Neural cell (in vitro differentiated cells): Measurements from ENCODE around the gene ATP2A2. TPM values are rescaled to one million over a fixed set of nuclear protein-coding genes. Genes with fewer than 3 reads are reported as not detected.

Experiments used
- H2AFZ ChIP-seq: fragments of 200-600, 300-800 bp; sonication (generic), shearing (Covaris generic); 2 replicates; pipeline ENCODE4 v1.6.0; 2014; ENCODE audit warnings: low read depth, mild to moderate bottlenecking, antibody characterized with exemption, low read length, moderate library complexity
- H3F3A ChIP-seq: fragments of 200-600 bp; shearing (Covaris generic); 2 replicates; pipeline ENCODE4 v1.6.1; 2016; ENCODE audit warnings: mild to moderate bottlenecking, moderate library complexity, mixed read lengths, antibody characterized with exemption, low read length; ENCODE audit not compliant: insufficient read depth, poor library complexity, severe bottlenecking
- H3K27ac ChIP-seq: fragments of 200-600, 300-800 bp; sonication (generic), shearing (Covaris generic); 2 replicates; pipeline ENCODE4 v1.5.1; 2014; ENCODE audit warnings: mild to moderate bottlenecking, low read length, moderate library complexity
- H3K27me3 ChIP-seq: fragments of 300-800, 200-600 bp; sonication (generic), shearing (Covaris generic); 2 replicates; pipeline ENCODE4 v1.6.0; 2014; ENCODE audit warnings: mild to moderate bottlenecking, low read depth, low read length, moderate library complexity; ENCODE audit not compliant: insufficient read depth
- H3K36me3 ChIP-seq: fragments of 300-800, 200-600 bp; sonication (generic), shearing (Covaris generic); 2 replicates; pipeline ENCODE4 v1.5.1; 2014; ENCODE audit warnings: mild to moderate bottlenecking, antibody characterized with exemption, low read length, moderate library complexity; ENCODE audit not compliant: insufficient read depth
- H3K4me2 ChIP-seq: fragments of 300-800, 200-600 bp; sonication (generic), shearing (Covaris generic); 2 replicates; pipeline ENCODE4 v1.6.0; 2014; ENCODE audit warnings: mild to moderate bottlenecking, low read length
- H3K4me3 ChIP-seq: fragments of 300-800, 200-600 bp; sonication (generic), shearing (Covaris generic); 2 replicates; pipeline ENCODE4 v1.5.1; 2014; ENCODE audit warnings: mild to moderate bottlenecking, low read length, moderate library complexity
- H3K79me2 ChIP-seq: fragments of 200-600 bp; shearing (Covaris generic); replicated peaks from 2 replicates; pipeline ENCODE4 v1.6.0; 2014; ENCODE audit warnings: mild to moderate bottlenecking, low read length, moderate library complexity; ENCODE audit not compliant: insufficient read depth
- H3K9ac ChIP-seq: fragments of 300-800, 200-600 bp; sonication (generic), shearing (Covaris generic); 2 replicates; pipeline ENCODE4 v1.6.1; 2016; ENCODE audit warnings: mild to moderate bottlenecking, low read length, mixed read lengths
- H3K9me2 ChIP-seq: fragments of 200-600 bp; shearing (Covaris generic); 2 replicates; pipeline ENCODE4 v1.6.1; 2016; ENCODE audit warnings: mild to moderate bottlenecking, low read length, mixed read lengths; ENCODE audit not compliant: insufficient read depth
- H3K9me3 ChIP-seq: fragments of 200-600, 300-800 bp; sonication (generic), shearing (Covaris generic); 2 replicates; pipeline ENCODE4 v1.6.1; 2016; ENCODE audit warnings: mild to moderate bottlenecking, mixed run types, low read length, moderate library complexity, mixed read lengths
- H4K20me1 ChIP-seq: fragments of 200-600 bp; shearing (Covaris generic); 2 replicates; pipeline ENCODE4 v1.6.1; 2016; ENCODE audit warnings: mild to moderate bottlenecking, mixed run types; ENCODE audit not compliant: insufficient read depth
- CTCF ChIP-seq: fragments of 450-650 bp; IDR thresholded peaks from 2 replicates; pipeline ENCODE4 v1.5.1; 2014; ENCODE audit warnings: antibody characterized with exemption, mild to moderate bottlenecking, moderate library complexity; ENCODE audit not compliant: poor library complexity, severe bottlenecking
- EP300 ChIP-seq: fragments of 450-650 bp; conservative IDR thresholded peaks from 2 replicates; pipeline ENCODE4 v1.6.1; 2014; ENCODE audit warnings: antibody characterized with exemption, mild to moderate bottlenecking, moderate library complexity; ENCODE audit not compliant: poor library complexity, severe bottlenecking
- EZH2 ChIP-seq: fragments of 200-600, 300-800 bp; shearing (Covaris generic), sonication (generic); IDR thresholded peaks from 2 replicates; pipeline ENCODE4 v1.6.1; 2014; ENCODE audit warnings: antibody characterized with exemption, low read length, borderline replicate concordance, mild to moderate bottlenecking; ENCODE audit not compliant: insufficient read depth, poor library complexity, severe bottlenecking
- MXI1 ChIP-seq: fragments of 450-650 bp; conservative IDR thresholded peaks from 2 replicates; pipeline ENCODE4 v1.6.1; 2014; ENCODE audit warnings: antibody characterized with exemption, mild to moderate bottlenecking; ENCODE audit not compliant: poor library complexity, severe bottlenecking
- POLR2AphosphoS5 ChIP-seq: IDR thresholded peaks from 2 replicates; pipeline ENCODE4 v1.6.1; 2012
- RAD21 ChIP-seq: fragments of 450-650 bp; conservative IDR thresholded peaks from 2 replicates; pipeline ENCODE4 v1.6.1; 2014; ENCODE audit warnings: antibody characterized with exemption, mild to moderate bottlenecking, moderate library complexity
- SMC3 ChIP-seq: fragments of 450-650 bp; conservative IDR thresholded peaks from 2 replicates; pipeline ENCODE4 v1.6.1; 2014; ENCODE audit warnings: antibody characterized with exemption, mild to moderate bottlenecking, moderate library complexity; ENCODE audit not compliant: poor library complexity
- TAF1 ChIP-seq: IDR thresholded peaks from 2 replicates; pipeline ENCODE4 v1.6.1; 2012; ENCODE audit warnings: low read depth
- polyA plus RNA-seq: library from polyadenylated mRNA; depleted of rRNA; stranded (reverse); fragments of >200 nt; gene quantifications from 2 replicates; pipeline ENCODE4 v1.2.3, GENCODE V29; 2014
- TF ChIP-seq, protein P1 (sequence below): IDR thresholded peaks from 2 replicates; pipeline ENCODE4 v1.6.1; 2012; ENCODE audit warnings: borderline replicate concordance

ATP2A2 gene
- polyA plus RNA-seq, 1 donor from 2014 or later, result 49.0 TPM

DNA sequence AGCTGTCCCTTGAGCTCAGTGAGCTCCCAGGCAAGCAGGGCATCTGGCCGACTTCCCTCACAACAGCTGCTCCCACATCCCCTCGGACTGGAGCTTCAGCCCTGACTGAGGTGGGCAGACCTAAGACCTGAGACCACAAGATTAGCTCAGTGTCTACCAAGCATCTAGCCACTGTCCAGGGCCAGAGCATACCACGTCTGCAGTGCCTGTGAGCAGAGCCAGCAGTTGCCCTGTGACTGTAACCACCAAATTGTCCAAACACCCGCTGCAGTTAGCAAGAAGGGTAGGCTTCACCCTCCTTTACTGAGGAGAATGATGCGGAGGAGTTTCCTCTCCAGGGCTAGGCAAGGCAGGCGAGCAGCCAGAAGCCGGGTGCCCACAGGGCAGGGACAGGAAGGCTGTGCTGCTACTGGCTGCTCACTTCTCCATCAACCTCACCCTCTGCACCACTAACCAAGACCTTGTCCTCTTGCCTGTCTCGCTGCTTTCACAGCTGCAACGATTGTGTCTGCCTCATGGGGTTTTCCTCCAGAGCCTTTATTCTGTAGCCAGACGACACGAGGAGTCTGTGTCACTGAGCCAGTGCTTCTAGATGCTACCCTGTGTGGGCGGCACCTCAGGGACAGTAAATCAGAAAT lies 68.6 kb downstream of the ATP2A2 start:
- Histone ChIP-seq H3K27me3 (no peaks in the 10 kb centered on the region), H3K36me3 (peaks cover 6% of the 10 kb centered on the region), H3K4me3 (no peak overlapping the region), H3K9me3 (no peaks in the 10 kb centered on the region), H3K79me2 (no peaks in the 10 kb centered on the region), H4K20me1 (no peaks in the 10 kb centered on the region), H3K4me2 (no peak overlapping the region), H2AFZ (no peak overlapping the region), H3K27ac (no peak overlapping the region), H3F3A (no peaks in the 10 kb centered on the region), H3K9me2 (no peaks in the 10 kb centered on the region), H3K9ac (no peak overlapping the region)
- no peak for TF ChIP-seq MXI1
- TF ChIP-seq, protein P1, sequence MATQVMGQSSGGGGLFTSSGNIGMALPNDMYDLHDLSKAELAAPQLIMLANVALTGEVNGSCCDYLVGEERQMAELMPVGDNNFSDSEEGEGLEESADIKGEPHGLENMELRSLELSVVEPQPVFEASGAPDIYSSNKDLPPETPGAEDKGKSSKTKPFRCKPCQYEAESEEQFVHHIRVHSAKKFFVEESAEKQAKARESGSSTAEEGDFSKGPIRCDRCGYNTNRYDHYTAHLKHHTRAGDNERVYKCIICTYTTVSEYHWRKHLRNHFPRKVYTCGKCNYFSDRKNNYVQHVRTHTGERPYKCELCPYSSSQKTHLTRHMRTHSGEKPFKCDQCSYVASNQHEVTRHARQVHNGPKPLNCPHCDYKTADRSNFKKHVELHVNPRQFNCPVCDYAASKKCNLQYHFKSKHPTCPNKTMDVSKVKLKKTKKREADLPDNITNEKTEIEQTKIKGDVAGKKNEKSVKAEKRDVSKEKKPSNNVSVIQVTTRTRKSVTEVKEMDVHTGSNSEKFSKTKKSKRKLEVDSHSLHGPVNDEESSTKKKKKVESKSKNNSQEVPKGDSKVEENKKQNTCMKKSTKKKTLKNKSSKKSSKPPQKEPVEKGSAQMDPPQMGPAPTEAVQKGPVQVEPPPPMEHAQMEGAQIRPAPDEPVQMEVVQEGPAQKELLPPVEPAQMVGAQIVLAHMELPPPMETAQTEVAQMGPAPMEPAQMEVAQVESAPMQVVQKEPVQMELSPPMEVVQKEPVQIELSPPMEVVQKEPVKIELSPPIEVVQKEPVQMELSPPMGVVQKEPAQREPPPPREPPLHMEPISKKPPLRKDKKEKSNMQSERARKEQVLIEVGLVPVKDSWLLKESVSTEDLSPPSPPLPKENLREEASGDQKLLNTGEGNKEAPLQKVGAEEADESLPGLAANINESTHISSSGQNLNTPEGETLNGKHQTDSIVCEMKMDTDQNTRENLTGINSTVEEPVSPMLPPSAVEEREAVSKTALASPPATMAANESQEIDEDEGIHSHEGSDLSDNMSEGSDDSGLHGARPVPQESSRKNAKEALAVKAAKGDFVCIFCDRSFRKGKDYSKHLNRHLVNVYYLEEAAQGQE, result no peak
- TF ChIP-seq POLR2AphosphoS5, result no peak
- TF ChIP-seq EZH2, result no peak
- no peak for TF ChIP-seq CTCF
- TF ChIP-seq EP300, result no peak
- no peak for TF ChIP-seq TAF1
- no peak for TF ChIP-seq RAD21
- no peak for TF ChIP-seq SMC3

DNA sequence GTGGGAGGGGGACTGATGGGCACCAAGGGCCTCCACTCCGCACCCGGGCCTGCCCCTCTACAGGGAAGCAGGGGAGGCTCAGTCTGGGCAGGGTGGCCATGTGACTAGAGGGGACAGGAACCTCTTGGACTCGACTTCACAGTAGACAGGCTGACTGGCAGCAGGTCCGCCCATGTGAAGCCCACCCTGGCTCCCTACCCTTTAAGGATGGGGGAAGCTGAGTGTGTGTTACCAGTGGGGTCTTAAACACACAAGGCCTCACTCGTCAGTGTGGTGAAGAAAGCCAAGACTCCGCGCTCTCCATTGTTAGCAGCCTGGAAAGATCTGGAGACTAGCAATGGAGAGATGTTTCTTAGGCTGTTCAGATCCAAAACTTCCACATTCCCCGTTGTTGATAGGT lies 70.1 kb downstream of the ATP2A2 start:
- no peak overlapping the region for H3K27ac ChIP-seq
- no peak overlapping the region for H3K9ac ChIP-seq
- H3K4me3 ChIP-seq, result no peak overlapping the region
- H3K79me2 ChIP-seq, result no peaks in the 10 kb centered on the region
- H2AFZ ChIP-seq, result no peak overlapping the region
- no peaks in the 10 kb centered on the region for H3F3A ChIP-seq
- H3K36me3 ChIP-seq, result no peaks in the 10 kb centered on the region
- TF ChIP-seq, protein P1, result no peak
- no peaks in the 10 kb centered on the region for H3K9me2 ChIP-seq
- no peaks in the 10 kb centered on the region for H3K27me3 ChIP-seq
- H3K4me2 ChIP-seq, result no peak overlapping the region
- H3K9me3 ChIP-seq, result no peaks in the 10 kb centered on the region
- no peaks in the 10 kb centered on the region for H4K20me1 ChIP-seq
